Neural cell (in vitro differentiated cells): ENCODE data around the gene TMEM101.

Experiments
- EP300 ChIP-seq: fragments of 450-650 bp; conservative IDR thresholded peaks from 2 replicates; pipeline ENCODE4 v1.6.1; 2014; ENCODE audit warnings: antibody characterized with exemption, mild to moderate bottlenecking, moderate library complexity; ENCODE audit not compliant: poor library complexity, severe bottlenecking
- EZH2 ChIP-seq: fragments of 200-600, 300-800 bp; shearing (Covaris generic), sonication (generic); IDR thresholded peaks from 2 replicates; pipeline ENCODE4 v1.6.1; 2014; ENCODE audit warnings: antibody characterized with exemption, low read length, borderline replicate concordance, mild to moderate bottlenecking; ENCODE audit not compliant: insufficient read depth, poor library complexity, severe bottlenecking
- MXI1 ChIP-seq: fragments of 450-650 bp; conservative IDR thresholded peaks from 2 replicates; pipeline ENCODE4 v1.6.1; 2014; ENCODE audit warnings: antibody characterized with exemption, mild to moderate bottlenecking; ENCODE audit not compliant: poor library complexity, severe bottlenecking
- POLR2AphosphoS5 ChIP-seq: IDR thresholded peaks from 2 replicates; pipeline ENCODE4 v1.6.1; 2012
- RAD21 ChIP-seq: fragments of 450-650 bp; conservative IDR thresholded peaks from 2 replicates; pipeline ENCODE4 v1.6.1; 2014; ENCODE audit warnings: antibody characterized with exemption, mild to moderate bottlenecking, moderate library complexity
- TF ChIP-seq, protein P1 (sequence below): fragments of 450-650 bp; IDR thresholded peaks from 2 replicates; pipeline ENCODE4 v1.5.1; 2014; ENCODE audit warnings: antibody characterized with exemption, mild to moderate bottlenecking, moderate library complexity; ENCODE audit not compliant: poor library complexity, severe bottlenecking
- TF ChIP-seq, protein P2 (sequence below): IDR thresholded peaks from 2 replicates; pipeline ENCODE4 v1.6.1; 2012; ENCODE audit warnings: borderline replicate concordance

DNA sequence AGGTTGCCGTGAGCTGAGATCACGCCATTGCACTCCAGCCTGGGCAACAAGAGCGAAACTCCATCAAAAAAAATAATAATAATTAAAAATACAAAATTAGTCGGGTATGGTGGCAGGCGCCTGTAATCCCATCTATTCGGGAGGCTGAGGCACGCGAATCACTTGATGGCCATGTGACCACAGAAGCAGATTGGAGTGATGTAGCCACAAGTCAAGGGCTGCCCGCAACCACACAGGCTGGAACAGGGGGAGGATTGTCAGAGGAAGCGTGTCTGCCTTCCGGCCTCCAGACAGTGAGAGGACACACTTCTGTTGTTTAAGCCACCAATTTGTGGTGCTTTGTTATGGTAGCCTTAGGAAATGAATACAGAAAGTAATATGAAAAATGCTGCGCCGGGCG lies 22.1 kb downstream of the TMEM101 start:
- TF ChIP-seq, protein P1, sequence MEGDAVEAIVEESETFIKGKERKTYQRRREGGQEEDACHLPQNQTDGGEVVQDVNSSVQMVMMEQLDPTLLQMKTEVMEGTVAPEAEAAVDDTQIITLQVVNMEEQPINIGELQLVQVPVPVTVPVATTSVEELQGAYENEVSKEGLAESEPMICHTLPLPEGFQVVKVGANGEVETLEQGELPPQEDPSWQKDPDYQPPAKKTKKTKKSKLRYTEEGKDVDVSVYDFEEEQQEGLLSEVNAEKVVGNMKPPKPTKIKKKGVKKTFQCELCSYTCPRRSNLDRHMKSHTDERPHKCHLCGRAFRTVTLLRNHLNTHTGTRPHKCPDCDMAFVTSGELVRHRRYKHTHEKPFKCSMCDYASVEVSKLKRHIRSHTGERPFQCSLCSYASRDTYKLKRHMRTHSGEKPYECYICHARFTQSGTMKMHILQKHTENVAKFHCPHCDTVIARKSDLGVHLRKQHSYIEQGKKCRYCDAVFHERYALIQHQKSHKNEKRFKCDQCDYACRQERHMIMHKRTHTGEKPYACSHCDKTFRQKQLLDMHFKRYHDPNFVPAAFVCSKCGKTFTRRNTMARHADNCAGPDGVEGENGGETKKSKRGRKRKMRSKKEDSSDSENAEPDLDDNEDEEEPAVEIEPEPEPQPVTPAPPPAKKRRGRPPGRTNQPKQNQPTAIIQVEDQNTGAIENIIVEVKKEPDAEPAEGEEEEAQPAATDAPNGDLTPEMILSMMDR = no peak
- no peak for TF ChIP-seq EZH2
- TF ChIP-seq, protein P2, sequence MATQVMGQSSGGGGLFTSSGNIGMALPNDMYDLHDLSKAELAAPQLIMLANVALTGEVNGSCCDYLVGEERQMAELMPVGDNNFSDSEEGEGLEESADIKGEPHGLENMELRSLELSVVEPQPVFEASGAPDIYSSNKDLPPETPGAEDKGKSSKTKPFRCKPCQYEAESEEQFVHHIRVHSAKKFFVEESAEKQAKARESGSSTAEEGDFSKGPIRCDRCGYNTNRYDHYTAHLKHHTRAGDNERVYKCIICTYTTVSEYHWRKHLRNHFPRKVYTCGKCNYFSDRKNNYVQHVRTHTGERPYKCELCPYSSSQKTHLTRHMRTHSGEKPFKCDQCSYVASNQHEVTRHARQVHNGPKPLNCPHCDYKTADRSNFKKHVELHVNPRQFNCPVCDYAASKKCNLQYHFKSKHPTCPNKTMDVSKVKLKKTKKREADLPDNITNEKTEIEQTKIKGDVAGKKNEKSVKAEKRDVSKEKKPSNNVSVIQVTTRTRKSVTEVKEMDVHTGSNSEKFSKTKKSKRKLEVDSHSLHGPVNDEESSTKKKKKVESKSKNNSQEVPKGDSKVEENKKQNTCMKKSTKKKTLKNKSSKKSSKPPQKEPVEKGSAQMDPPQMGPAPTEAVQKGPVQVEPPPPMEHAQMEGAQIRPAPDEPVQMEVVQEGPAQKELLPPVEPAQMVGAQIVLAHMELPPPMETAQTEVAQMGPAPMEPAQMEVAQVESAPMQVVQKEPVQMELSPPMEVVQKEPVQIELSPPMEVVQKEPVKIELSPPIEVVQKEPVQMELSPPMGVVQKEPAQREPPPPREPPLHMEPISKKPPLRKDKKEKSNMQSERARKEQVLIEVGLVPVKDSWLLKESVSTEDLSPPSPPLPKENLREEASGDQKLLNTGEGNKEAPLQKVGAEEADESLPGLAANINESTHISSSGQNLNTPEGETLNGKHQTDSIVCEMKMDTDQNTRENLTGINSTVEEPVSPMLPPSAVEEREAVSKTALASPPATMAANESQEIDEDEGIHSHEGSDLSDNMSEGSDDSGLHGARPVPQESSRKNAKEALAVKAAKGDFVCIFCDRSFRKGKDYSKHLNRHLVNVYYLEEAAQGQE = no peak
- TF ChIP-seq POLR2AphosphoS5 = no peak
- TF ChIP-seq RAD21 = no peak
- no peak for TF ChIP-seq EP300
- no peak for TF ChIP-seq MXI1
